OCI-LY7 (cell line): ENCODE results near the gene RBM4. TPM values are rescaled to one million over a fixed set of nuclear protein-coding genes. Genes with fewer than 3 reads are reported as not detected.

Experiments used
- BruUV-seq: library from RNA; stranded (reverse); fragments of 400-500 nt; replicated peaks from 2 replicates; lab custom pipeline; 2021; lab: Mats Ljungman, UMichigan
- CTCF ChIA-PET: fragments of 300-600 bp; sonication (Branson Sonifier 250); formaldehyde crosslinking; loops from one replicate; lab custom pipeline; 2022; ENCODE audit warnings: antibody characterized with exemption; ENCODE audit not compliant: unreplicated experiment; lab: Charles Lee
- POLR2A ChIA-PET: fragments of 300-600 bp; sonication (Branson Sonifier 250); formaldehyde crosslinking; loops from one replicate; lab custom pipeline; 2022; ENCODE audit warnings: antibody characterized with exemption; lab: Charles Lee
- DNase-seq: peaks from one replicate; pipeline ENCODE4 v3.0.0-alpha.2; 2015; ENCODE audit warnings: low spot score
- H2AFZ ChIP-seq: fragments of 200-600 bp; sonication (generic), shearing (Covaris generic); 2 replicates; pipeline ENCODE4 v1.6.1; 2014; ENCODE audit warnings: mild to moderate bottlenecking, antibody characterized with exemption, low read length, moderate library complexity
- H3K27ac ChIP-seq: fragments of 200-600 bp; sonication (generic); 2 replicates; pipeline ENCODE4 v1.5.1; 2014; ENCODE audit warnings: mixed run types, low read depth, mild to moderate bottlenecking, moderate library complexity, low read length, inconsistent platforms; ENCODE audit not compliant: poor library complexity, severe bottlenecking
- H3K36me3 ChIP-seq: fragments of 200-600 bp; sonication (generic); 2 replicates; pipeline ENCODE4 v1.6.1; 2014; ENCODE audit warnings: mild to moderate bottlenecking, antibody characterized with exemption, low read length, moderate library complexity, mixed read lengths; ENCODE audit not compliant: insufficient read depth
- H3K4me1 ChIP-seq: fragments of 200-600 bp; sonication (generic); 2 replicates; pipeline ENCODE4 v1.5.1; 2014; ENCODE audit warnings: mild to moderate bottlenecking, low read length; ENCODE audit not compliant: insufficient read depth, poor library complexity, severe bottlenecking
- H3K4me2 ChIP-seq: fragments of 200-600 bp; sonication (generic); 2 replicates; pipeline ENCODE4 v1.6.1; 2014; ENCODE audit warnings: mild to moderate bottlenecking, low read length
- H3K4me3 ChIP-seq: fragments of 200-600 bp; sonication (generic); 2 replicates; pipeline ENCODE4 v1.5.1; 2014; ENCODE audit warnings: mild to moderate bottlenecking, low read depth, low read length; ENCODE audit not compliant: poor library complexity, severe bottlenecking
- H3K79me2 ChIP-seq: fragments of 200-600 bp; sonication (generic); 2 replicates; pipeline ENCODE4 v1.6.1; 2016; ENCODE audit warnings: low read depth, mild to moderate bottlenecking, low read length, moderate library complexity, mixed read lengths; ENCODE audit not compliant: insufficient read depth
- H3K9me2 ChIP-seq: fragments of 200-600 bp; sonication (generic); 2 replicates; pipeline ENCODE4 v1.6.1; 2016; ENCODE audit warnings: mild to moderate bottlenecking, low read length, mixed read lengths; ENCODE audit not compliant: insufficient read depth
- H3K9me3 ChIP-seq: fragments of 200-600 bp; sonication (generic); 2 replicates; pipeline ENCODE4 v1.6.1; 2014; ENCODE audit warnings: mild to moderate bottlenecking, mixed run types, low read length, mixed read lengths
- H4K20me1 ChIP-seq: fragments of 200-600 bp; sonication (generic); 2 replicates; pipeline ENCODE4 v1.6.1; 2014; ENCODE audit warnings: mild to moderate bottlenecking, antibody characterized with exemption, low read length, moderate library complexity, mixed read lengths; ENCODE audit not compliant: insufficient read depth
- EZH2phosphoT487 ChIP-seq: fragments of 200-600 bp; sonication (generic); IDR thresholded peaks from 2 replicates; pipeline ENCODE4 v1.6.1; 2018; ENCODE audit warnings: low read depth, borderline replicate concordance, mild to moderate bottlenecking, mixed run types, antibody characterized with exemption, low read length, moderate library complexity, mixed read lengths
- intact Hi-C: fragments of 100-400 bp; cut with micrococcal nuclease; formaldehyde crosslinking; loops from one replicate; pipeline ENCODE4 v1.10.0; 2022; ENCODE audit not compliant: unreplicated experiment
- total RNA-seq, 2 experiments: library from RNA; depleted of rRNA in 1 of 2; stranded (reverse); fragments of >200 nt in 1 of 2; shearing (Covaris generic) in 1 of 2; gene quantifications; 2 replicates each; pipeline ENCODE4 v1.2.3, GENCODE V29; 2014 to 2022
- TF ChIP-seq, protein P1 (sequence below): fragments of 200-600 bp; sonication (generic); conservative IDR thresholded peaks from 2 replicates; pipeline ENCODE4 v1.5.1; 2014; ENCODE audit warnings: mild to moderate bottlenecking, antibody characterized with exemption, low read length, moderate library complexity, mixed read lengths

RBM4 gene
- total RNA-seq, 2 experiments from 2014 or later: 66.0 to 139 TPM

DNA sequence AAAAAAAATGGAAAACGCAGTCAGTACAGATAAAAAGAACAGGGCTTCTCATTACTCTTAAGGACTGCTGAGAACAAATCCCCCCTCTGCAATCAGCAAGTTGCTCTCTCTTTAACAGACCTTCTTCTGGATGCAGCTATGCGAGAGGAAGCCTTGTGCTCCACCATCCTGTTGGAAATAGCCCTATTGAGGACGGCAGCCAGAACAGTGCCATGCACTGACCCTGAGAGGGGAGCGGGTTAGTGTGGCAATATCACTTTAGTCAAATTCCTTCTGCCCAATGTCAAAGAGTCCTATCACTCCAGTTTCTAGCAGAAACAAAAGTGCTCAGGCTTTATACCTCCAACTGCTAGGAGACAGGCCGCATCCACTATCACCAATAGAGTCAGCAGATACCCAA, 32.3 kb downstream of the RBM4 start:
- intact Hi-C loops: no loop called here
- no peaks in the 10 kb centered on the region for H3K9me3 ChIP-seq
- ChIA-PET POLR2A (interaction anchor here (1.5 kb wide), 1 partner anchor 9 kb away, joined by 7 read pairs; no protein-coding TSS in a partner anchor), CTCF (no interaction called here)
- H3K36me3 ChIP-seq: peaks cover 70% of the 10 kb centered on the region
- no peak overlapping the region for H3K4me3 ChIP-seq
- no peak overlapping the region for H3K4me2 ChIP-seq
- no peak for DNase-seq
- H3K9me2 ChIP-seq: no peaks in the 10 kb centered on the region
- no peak overlapping the region for H2AFZ ChIP-seq
- peaks cover 33% of the 10 kb centered on the region for H3K4me1 ChIP-seq
- no peak for TF ChIP-seq EZH2phosphoT487
- TF ChIP-seq, protein P1, sequence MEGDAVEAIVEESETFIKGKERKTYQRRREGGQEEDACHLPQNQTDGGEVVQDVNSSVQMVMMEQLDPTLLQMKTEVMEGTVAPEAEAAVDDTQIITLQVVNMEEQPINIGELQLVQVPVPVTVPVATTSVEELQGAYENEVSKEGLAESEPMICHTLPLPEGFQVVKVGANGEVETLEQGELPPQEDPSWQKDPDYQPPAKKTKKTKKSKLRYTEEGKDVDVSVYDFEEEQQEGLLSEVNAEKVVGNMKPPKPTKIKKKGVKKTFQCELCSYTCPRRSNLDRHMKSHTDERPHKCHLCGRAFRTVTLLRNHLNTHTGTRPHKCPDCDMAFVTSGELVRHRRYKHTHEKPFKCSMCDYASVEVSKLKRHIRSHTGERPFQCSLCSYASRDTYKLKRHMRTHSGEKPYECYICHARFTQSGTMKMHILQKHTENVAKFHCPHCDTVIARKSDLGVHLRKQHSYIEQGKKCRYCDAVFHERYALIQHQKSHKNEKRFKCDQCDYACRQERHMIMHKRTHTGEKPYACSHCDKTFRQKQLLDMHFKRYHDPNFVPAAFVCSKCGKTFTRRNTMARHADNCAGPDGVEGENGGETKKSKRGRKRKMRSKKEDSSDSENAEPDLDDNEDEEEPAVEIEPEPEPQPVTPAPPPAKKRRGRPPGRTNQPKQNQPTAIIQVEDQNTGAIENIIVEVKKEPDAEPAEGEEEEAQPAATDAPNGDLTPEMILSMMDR: no peak
- peaks cover 7% of the 10 kb centered on the region; the same call in 1 of the 2 replicates for H4K20me1 ChIP-seq
- no TSS peak for BruUV-seq
- H3K27ac ChIP-seq: no peak overlapping the region
- peaks cover 77% of the 10 kb centered on the region for H3K79me2 ChIP-seq

DNA sequence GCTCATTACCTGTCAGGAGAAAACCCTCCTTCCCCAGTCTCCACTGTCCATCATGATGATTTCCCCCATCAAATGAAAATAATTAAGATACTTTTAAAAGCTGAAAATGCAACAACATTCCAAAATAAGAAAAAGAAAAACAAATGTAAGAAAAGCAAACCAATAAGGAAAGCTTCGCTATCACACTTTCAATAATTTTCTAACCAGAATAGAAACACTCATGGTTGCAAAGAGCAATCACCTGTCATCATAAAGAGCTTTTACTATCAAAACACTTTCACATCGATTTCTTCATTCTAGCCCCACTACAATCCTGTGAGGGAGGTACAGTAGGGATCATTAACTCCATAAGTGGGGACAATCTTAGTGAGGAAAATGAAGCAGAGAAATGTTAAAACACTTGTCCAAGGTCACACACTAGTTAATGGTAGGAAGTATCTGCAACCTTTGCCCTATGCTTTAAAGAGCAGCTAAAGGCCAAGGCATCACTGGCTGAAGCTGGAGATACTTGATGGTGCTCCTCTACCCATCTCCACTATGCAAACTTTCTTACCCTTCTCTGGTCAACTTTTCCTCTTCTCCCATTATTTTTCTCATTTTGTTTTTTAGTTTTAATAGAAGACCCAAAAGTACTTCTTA, 36.6 kb downstream of the RBM4 start:
- no peak for TF ChIP-seq EZH2phosphoT487
- H4K20me1 ChIP-seq: peaks cover 14% of the 10 kb centered on the region; the same call in 1 of the 2 replicates
- no peak overlapping the region for H2AFZ ChIP-seq
- no peak overlapping the region for H3K27ac ChIP-seq
- peaks cover 38% of the 10 kb centered on the region for H3K36me3 ChIP-seq
- H3K79me2 ChIP-seq: peaks cover 69% of the 10 kb centered on the region
- BruUV-seq: no TSS peak
- no peaks in the 10 kb centered on the region for H3K9me2 ChIP-seq
- CTCF ChIA-PET: no interaction called here
- DNase-seq: peak; percentile 32
- H3K4me3 ChIP-seq: peak overlapping the region; percentile 77
- H3K4me2 ChIP-seq: peak overlapping the region; percentile 93
- intact Hi-C loops: loop anchor here (5.0 kb wide), 1 partner anchor 83 kb away; the partner anchor contains the start of genes CCDC87 and CCS
- H3K9me3 ChIP-seq: no peaks in the 10 kb centered on the region
- POLR2A ChIA-PET: interaction anchor here (0.5 to 4.3 kb wide), 4 partner anchors 8 to 471 kb away, joined by 3 to 17 read pairs (median 4); partner anchors contain the start of gene RBM4
- peaks cover 49% of the 10 kb centered on the region for H3K4me1 ChIP-seq

DNA sequence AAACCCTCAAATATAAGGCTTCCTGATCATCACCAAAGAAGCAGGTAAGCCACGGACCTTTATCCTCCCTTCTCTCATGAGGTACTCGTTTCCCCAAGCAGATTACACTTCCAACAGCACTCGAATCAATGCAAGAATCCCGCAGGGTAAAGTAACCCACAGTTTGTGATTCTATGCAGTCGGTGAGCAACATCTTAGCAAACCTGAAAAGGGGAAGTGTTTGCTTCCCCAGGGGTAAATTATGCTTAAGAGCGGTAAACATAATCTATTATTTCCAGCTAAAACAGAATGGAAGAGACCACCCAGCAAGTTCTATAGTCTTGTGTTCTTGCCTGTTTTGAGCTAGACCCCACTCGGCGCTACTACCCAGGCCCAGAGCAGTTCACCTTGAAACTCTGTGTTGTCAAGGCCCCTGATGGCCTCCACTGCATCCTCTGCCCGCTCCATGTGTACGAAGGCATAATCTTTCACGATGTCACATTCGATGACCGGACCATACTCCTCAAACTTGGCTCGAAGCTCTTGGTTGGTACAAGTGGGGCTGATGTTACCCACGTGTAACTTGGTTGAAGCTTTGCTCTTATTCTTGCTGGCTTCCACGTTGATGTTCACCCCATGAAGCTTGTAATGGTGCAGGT, 37.9 kb downstream of the RBM4 start:
- Histone ChIP-seq H3K4me3 (peak overlapping the region; percentile 77), H3K79me2 (peaks cover 57% of the 10 kb centered on the region), H3K9me3 (no peaks in the 10 kb centered on the region), H4K20me1 (peaks cover 14% of the 10 kb centered on the region; the same call in 1 of the 2 replicates), H3K36me3 (peaks cover 28% of the 10 kb centered on the region), H3K9me2 (no peaks in the 10 kb centered on the region), H3K4me1 (peaks cover 49% of the 10 kb centered on the region), H3K27ac (peak overlapping the region; percentile 87), H2AFZ (no peak overlapping the region), H3K4me2 (peak overlapping the region; percentile 93)
- CTCF ChIA-PET: interaction anchor here (0.9 kb wide), 1 partner anchor 31 kb away, joined by 3 read pairs; no protein-coding TSS in a partner anchor
- POLR2A ChIA-PET: interaction anchor here (0.9 to 2.5 kb wide), 5 partner anchors 8 to 131 kb away, joined by 3 to 11 read pairs (median 4); partner anchors contain the start of genes ACTN3 and ZDHHC24
- no TSS peak for BruUV-seq
- DNase-seq: peak; percentile 47
- intact Hi-C loops: loop anchor here (2.0 to 5.0 kb wide), 2 partner anchors 38 to 84 kb away; partner anchors contain the start of genes CCDC87, CCS and RBM4
- no peak for TF ChIP-seq EZH2phosphoT487
- TF ChIP-seq, protein P1: no peak
